ENCODE measurements around the gene FOXC1. TPM values are rescaled to one million over a fixed set of nuclear protein-coding genes. Genes with fewer than 3 reads are reported as not detected.

Gene FOXC1
- total and polyA plus RNA-seq, 9 of the 15 experiments (the other 6 are each of a cell fraction or from before 2014, with no cell fraction given): not detected

- no peak for ATAC-seq
- peaks cover 41 to 58% of the 10 kb centered on the region in 2 experiments for H3K27me3 ChIP-seq (ENCODE audit: control insufficient read depth in 2 of 2, insufficient read depth in 2 of 2, low read length in 2 of 2)
- no peaks in the 10 kb centered on the region for H3K9me3 ChIP-seq (replicated peaks; ENCODE audit: control insufficient read depth, insufficient read depth, low read depth, low read length)
- no peaks in the 10 kb centered on the region for H3K36me3 ChIP-seq (ENCODE audit: control insufficient read depth, insufficient read depth, low read length)
- H3K4me2 ChIP-seq (ENCODE audit: insufficient read depth, low read length): no peak overlapping the region
- no TSS peak for BruUV-seq (replicated peaks)
- TF ChIP-seq RHOXF2B (CRISPR knock-in tag; conservative IDR thresholded peaks at IDR 0.05) (no peak), CEBPB (tag; IDR thresholded peaks at IDR 0.05) (peak; percentile 39; the same call in 1 of the 2 replicates), GTF2B (IDR thresholded peaks at IDR 0.05; ENCODE audit: extremely low read depth, insufficient read length) (no peak)
- in situ Hi-C loops (cut with MboI) (loop anchor here (10.0 kb wide), 2 partner anchors 577 to 847 kb away; no protein-coding TSS in a partner anchor), intact Hi-C loops (cut with micrococcal nuclease) (no loop called here)
- POLR2A ChIA-PET: interaction anchor here (0.6 to 1.1 kb wide), 2 partner anchors 9 to 1501 kb away, joined by 3 read pairs; no protein-coding TSS in a partner anchor
- H3K27ac ChIP-seq (ENCODE audit: extremely low read depth, low read depth, low read length): no peak overlapping the region
- H3K4me1 ChIP-seq (replicated peaks in 1 of 2; ENCODE audit: control insufficient read depth in 2 of 2, insufficient read depth in 2 of 2, low read length in 2 of 2): peaks cover 0 to 26% of the 10 kb centered on the region in 2 experiments; a peak in 2 of 5 replicates
- H3K9ac ChIP-seq (ENCODE audit: insufficient read depth in 1 of 2, low read depth in 2 of 2, low read length in 2 of 2): no peak overlapping the region
- H4K20me1 ChIP-seq (replicated peaks; ENCODE audit: control insufficient read depth, insufficient read depth, low read length): peaks cover 13% of the 10 kb centered on the region
- H3K79me2 ChIP-seq (ENCODE audit: control insufficient read depth, insufficient read depth, low read length): no peaks in the 10 kb centered on the region
- no peaks in the 10 kb centered on the region for H3K9me1 ChIP-seq (ENCODE audit: control insufficient read depth, insufficient read depth, low read length)
- CTCF ChIA-PET (ENCODE audit: low intra/inter-chr PET ratio): no interaction called here
- no peak overlapping the region for H2AFZ ChIP-seq (ENCODE audit: low read depth, low read length)
- FAIRE-seq: no peak
- 4% methylated on average over 32 of the region's 32 CpGs for WGBS (ENCODE audit: insufficient coverage, low coverage, missing lambda C conversion rate)
- no peak for DNase-seq (ENCODE audit: extremely low read depth in 1 of 4, low spot score in 3 of 4)
- H3K4me3 ChIP-seq: no peak overlapping the region
Observed at GRCh38 chr6:1607516-1608221, 2.0 kb upstream of the FOXC1 start.

Measured in K562 (cell line).